HEK293T (cell line): ENCODE results near the gene HPSE2.

ENCODE experiments used
- CTCF ChIA-PET: fragments of 350-600 bp; formaldehyde crosslinking; extraction: SDS; loops from one replicate; lab custom pipeline; 2021; ENCODE audit warnings: antibody characterized with exemption, inconsistent platforms; lab: Yijun Ruan, JAX
- POLR2A ChIA-PET: fragments of 350-600 bp; formaldehyde crosslinking; extraction: SDS; loops from one replicate; lab custom pipeline; 2020; ENCODE audit warnings: antibody characterized with exemption, inconsistent platforms; lab: Yijun Ruan, JAX
- DNase-seq: peaks from one replicate; pipeline ENCODE4 v3.0.0; 2012; ENCODE audit warnings: mixed read lengths; ENCODE audit errors: extremely low spot score
- ARNT ChIP-seq: fragments of 450-650 bp; IDR thresholded peaks from 2 replicates; pipeline ENCODE4 v1.6.1; 2017; ENCODE audit warnings: mild to moderate bottlenecking
- BHLHE40 ChIP-seq: fragments of 450-650 bp; IDR thresholded peaks from 2 replicates; pipeline ENCODE4 v1.6.1; 2016; ENCODE audit warnings: mild to moderate bottlenecking, moderate library complexity, borderline replicate concordance
- CTBP1 ChIP-seq: fragments of 450-650 bp; IDR thresholded peaks from 2 replicates; pipeline ENCODE4 v1.6.1; 2016; ENCODE audit warnings: borderline replicate concordance
- ELF4 ChIP-seq: fragments of 450-650 bp; IDR thresholded peaks from 2 replicates; pipeline ENCODE4 v1.6.1; 2017; ENCODE audit warnings: antibody characterized with exemption
- FOXA1 ChIP-seq: fragments of 450-650 bp; IDR thresholded peaks from 2 replicates; pipeline ENCODE4 v1.6.1; 2016; ENCODE audit warnings: mild to moderate bottlenecking
- FOXK2 ChIP-seq: fragments of 450-650 bp; IDR thresholded peaks from 2 replicates; pipeline ENCODE4 v1.6.1; 2016; ENCODE audit warnings: mild to moderate bottlenecking
- FOXM1 ChIP-seq: fragments of 450-650 bp; IDR thresholded peaks from 2 replicates; pipeline ENCODE4 v1.6.1; 2017; ENCODE audit warnings: mild to moderate bottlenecking, borderline replicate concordance
- HDGF ChIP-seq: fragments of 450-650 bp; IDR thresholded peaks from 2 replicates; pipeline ENCODE4 v1.6.1; 2017; ENCODE audit warnings: antibody characterized with exemption, borderline replicate concordance
- L3MBTL2 ChIP-seq: fragments of 450-650 bp; conservative IDR thresholded peaks from 2 replicates; pipeline ENCODE4 v1.6.1; 2016; ENCODE audit warnings: mild to moderate bottlenecking
- LEF1 ChIP-seq: fragments of 450-650 bp; IDR thresholded peaks from 2 replicates; pipeline ENCODE4 v1.6.1; 2017; ENCODE audit warnings: mild to moderate bottlenecking, borderline replicate concordance
- NFRKB ChIP-seq: fragments of 450-650 bp; IDR thresholded peaks from 2 replicates; pipeline ENCODE4 v1.6.1; 2016; ENCODE audit warnings: mild to moderate bottlenecking, moderate library complexity
- SP1 ChIP-seq: fragments of 450-650 bp; IDR thresholded peaks from 2 replicates; pipeline ENCODE4 v1.6.1; 2017
- SUZ12 ChIP-seq: fragments of 450-650 bp; IDR thresholded peaks from 2 replicates; pipeline ENCODE4 v1.6.1; 2016; ENCODE audit warnings: mild to moderate bottlenecking
- TARDBP ChIP-seq: fragments of 450-650 bp; IDR thresholded peaks from 2 replicates; pipeline ENCODE4 v1.6.1; 2016
- ZNF384 ChIP-seq: fragments of 450-650 bp; IDR thresholded peaks from 2 replicates; pipeline ENCODE4 v1.6.1; 2016
- TF ChIP-seq, protein P1 (sequence below): fragments of 450-650 bp; IDR thresholded peaks from 2 replicates; pipeline ENCODE4 v1.6.1; 2016

The HPSE2 gene

DNA sequence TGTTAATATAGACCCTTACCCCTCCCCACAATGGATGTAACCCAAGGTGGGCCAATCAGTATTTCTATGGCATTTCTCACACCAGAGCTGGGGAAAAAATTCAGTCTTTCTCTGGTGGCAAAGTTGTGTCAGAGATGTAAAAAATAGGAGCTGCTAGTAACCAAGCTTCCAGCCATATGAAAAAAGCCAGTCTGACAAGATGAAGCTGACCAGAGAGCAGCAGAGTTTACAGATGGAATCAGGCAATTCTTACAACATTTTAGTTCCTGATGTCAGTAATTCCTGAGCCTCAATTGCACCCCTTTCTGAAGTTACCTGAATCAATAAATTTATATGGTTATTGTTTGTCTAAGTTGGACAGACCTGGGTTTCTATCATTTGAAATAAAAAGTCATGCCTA, 286.3 kb downstream of the HPSE2 start:
- no peak for TF ChIP-seq TARDBP
- TF ChIP-seq FOXM1: no peak
- no peak for TF ChIP-seq SUZ12
- no peak for TF ChIP-seq ELF4
- TF ChIP-seq NFRKB: no peak
- TF ChIP-seq LEF1: no peak
- TF ChIP-seq SP1: no peak
- POLR2A ChIA-PET: no interaction called here
- CTCF ChIA-PET: no interaction called here
- no peak for DNase-seq

DNA sequence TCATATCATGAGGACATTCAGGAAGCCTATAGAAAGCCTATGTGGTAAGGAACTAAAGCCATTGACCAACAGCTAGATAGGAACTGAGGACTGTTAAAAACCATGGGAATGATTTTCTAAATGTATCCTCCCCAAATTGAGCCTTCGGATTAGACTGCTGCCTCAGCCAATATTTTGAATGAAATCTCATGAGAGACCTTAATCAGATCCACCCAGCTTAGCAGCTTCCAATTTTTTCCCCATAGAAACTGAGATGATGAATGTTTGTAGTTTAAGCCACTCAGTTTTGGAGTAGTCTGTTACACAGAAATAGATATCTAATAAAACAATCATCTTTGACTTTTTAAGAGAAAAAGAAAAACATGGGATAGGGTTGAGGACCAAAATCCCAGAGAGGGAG, 292.0 kb downstream of the HPSE2 start:
- DNase-seq: no peak
- TF ChIP-seq FOXM1: no peak
- CTCF ChIA-PET: no interaction called here
- POLR2A ChIA-PET: interaction anchor here (0.9 kb wide), 1 partner anchor 14 kb away, joined by 3 read pairs; no protein-coding TSS in a partner anchor

DNA sequence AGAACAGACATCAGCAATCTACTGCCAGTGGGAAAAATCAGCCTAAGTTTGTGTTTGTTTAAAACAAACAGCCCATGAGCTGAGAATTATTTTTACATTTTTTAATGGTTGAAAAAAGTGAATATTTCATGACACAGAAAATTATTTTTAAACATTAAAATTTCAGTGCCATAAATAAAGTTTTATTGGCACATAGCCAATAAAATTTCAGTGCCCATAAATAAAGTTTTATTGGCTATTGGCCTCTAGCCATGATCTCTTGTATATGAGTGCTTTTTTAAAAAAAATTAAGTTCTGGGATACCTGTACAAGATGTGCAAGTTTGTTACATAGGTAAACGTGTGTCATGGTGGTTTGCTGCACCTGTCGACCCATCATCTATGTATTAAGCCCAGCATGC, 305.9 kb downstream of the HPSE2 start:
- POLR2A ChIA-PET: no interaction called here
- TF ChIP-seq CTBP1 (no peak), TARDBP (no peak)
- TF ChIP-seq, protein P1, sequence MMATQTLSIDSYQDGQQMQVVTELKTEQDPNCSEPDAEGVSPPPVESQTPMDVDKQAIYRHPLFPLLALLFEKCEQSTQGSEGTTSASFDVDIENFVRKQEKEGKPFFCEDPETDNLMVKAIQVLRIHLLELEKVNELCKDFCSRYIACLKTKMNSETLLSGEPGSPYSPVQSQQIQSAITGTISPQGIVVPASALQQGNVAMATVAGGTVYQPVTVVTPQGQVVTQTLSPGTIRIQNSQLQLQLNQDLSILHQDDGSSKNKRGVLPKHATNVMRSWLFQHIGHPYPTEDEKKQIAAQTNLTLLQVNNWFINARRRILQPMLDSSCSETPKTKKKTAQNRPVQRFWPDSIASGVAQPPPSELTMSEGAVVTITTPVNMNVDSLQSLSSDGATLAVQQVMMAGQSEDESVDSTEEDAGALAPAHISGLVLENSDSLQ: no peak

DNA sequence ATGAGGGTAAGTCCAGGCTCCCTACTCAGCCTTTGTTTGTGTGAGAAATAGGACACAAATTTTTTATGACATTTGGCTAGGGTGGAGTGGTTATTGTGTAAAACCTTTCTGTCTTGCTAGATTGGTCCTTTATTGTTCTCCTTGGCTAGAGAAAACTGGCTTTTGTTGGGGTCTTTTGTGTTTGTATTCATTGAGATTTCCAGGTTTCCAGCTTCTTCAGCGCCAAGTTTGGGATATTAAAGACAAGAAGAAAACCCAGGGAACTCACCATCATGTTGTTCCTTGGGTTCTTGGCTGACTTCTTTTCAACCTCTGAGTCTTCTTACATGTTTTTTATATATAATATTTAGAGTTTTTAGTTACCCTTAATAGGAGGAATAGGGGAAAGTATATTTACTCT, 310.0 kb downstream of the HPSE2 start:
- POLR2A ChIA-PET: no interaction called here
- no peak for TF ChIP-seq ZNF384
- no peak for TF ChIP-seq LEF1
- TF ChIP-seq HDGF: no peak
- TF ChIP-seq ARNT: no peak
- DNase-seq: no peak
- CTCF ChIA-PET: interaction anchor here (0.7 kb wide), 1 partner anchor 249 kb away, joined by 3 read pairs; no protein-coding TSS in a partner anchor

More for the DNA sequence above, 305.9 kb downstream of the HPSE2 start:
- DNase-seq: no peak
- CTCF ChIA-PET: no interaction called here

DNA sequence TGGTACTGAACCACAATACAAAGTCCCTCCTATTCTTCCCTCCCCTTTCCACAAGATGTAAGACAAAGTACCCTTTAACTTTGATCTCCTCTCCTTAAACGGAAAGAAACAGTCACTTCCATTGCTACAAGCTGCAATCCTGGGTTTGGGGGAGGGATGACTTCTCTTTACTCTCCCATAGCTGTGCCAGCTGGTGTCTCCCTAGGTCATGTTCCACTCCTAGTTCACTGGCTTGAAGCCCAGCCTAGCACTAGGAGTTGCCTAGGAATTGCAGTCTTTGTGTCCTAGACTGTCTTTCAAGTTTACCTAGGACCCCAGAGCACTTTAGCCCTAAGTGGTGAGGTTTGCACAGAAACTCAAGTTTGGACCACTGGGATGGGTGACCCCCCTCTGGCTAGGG, 311.1 kb downstream of the HPSE2 start:
- ChIA-PET CTCF (no interaction called here), POLR2A (no interaction called here)
- no peak for TF ChIP-seq CTBP1
- no peak for TF ChIP-seq ARNT
- no peak for TF ChIP-seq ZNF384
- no peak for TF ChIP-seq FOXK2
- TF ChIP-seq L3MBTL2: no peak
- TF ChIP-seq, protein P1: no peak
- TF ChIP-seq TARDBP: no peak
- TF ChIP-seq NFRKB: no peak
- TF ChIP-seq ELF4: no peak
- no peak for TF ChIP-seq SUZ12
- no peak for TF ChIP-seq FOXA1
- DNase-seq: no peak

DNA sequence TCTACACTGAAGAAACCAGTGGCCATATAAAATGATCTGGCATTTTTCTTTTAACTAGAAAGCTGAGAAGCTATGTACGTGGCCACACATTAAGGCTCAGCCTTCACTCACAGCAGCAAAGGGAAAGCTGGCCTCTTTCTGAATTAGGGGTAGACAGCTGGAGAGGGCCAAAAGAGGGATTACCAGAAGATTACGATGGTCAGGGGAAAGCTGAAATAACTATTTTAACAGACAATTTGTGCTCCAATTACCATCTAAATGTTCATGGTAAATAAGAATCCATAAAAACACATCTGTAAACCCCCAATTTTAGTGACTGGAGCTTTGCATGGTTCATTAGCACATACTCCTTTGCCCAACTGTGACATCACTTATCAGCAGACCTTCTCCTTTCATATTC, 314.3 kb downstream of the HPSE2 start:
- POLR2A ChIA-PET: no interaction called here
- TF ChIP-seq L3MBTL2: no peak
- TF ChIP-seq TARDBP: no peak
- TF ChIP-seq NFRKB: no peak
- no peak for TF ChIP-seq FOXK2
- TF ChIP-seq SUZ12: no peak
- TF ChIP-seq ARNT: no peak
- TF ChIP-seq FOXM1: no peak
- TF ChIP-seq LEF1: no peak
- TF ChIP-seq BHLHE40: no peak
- TF ChIP-seq, protein P1: no peak
- no peak for TF ChIP-seq ZNF384
- no peak for TF ChIP-seq SP1
- no peak for TF ChIP-seq HDGF
- no peak for TF ChIP-seq ELF4
- DNase-seq: no peak
- CTCF ChIA-PET: no interaction called here

DNA sequence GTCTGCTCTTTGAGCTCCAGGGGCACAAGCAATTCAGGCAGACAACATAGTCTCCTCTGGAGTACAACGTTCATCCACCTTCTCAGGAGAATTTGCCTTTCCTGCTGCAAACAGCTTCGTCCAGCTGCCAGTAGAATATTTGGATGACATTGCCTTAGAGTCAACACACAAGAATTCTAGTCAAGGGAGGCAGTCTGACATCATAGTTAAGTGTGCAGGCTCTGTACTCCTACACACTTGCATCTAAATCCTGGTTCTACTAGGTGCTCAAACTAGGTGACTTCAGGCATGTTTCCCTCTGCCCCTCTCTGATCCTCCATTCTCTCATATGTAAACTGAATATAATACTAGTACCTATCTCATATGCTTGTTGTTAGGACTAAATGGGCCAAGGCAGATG, 314.8 kb downstream of the HPSE2 start:
- no peak for TF ChIP-seq NFRKB
- TF ChIP-seq SUZ12: no peak
- no peak for TF ChIP-seq BHLHE40
- TF ChIP-seq L3MBTL2: no peak
- TF ChIP-seq TARDBP: no peak
- no peak for TF ChIP-seq FOXK2
- TF ChIP-seq ZNF384: no peak
- no peak for TF ChIP-seq SP1
- TF ChIP-seq FOXA1: no peak
- no peak for TF ChIP-seq HDGF
- no peak for TF ChIP-seq CTBP1
- TF ChIP-seq ARNT: no peak
- no peak for TF ChIP-seq LEF1
- TF ChIP-seq ELF4: no peak
- TF ChIP-seq, protein P1: no peak
- TF ChIP-seq FOXM1: no peak
- ChIA-PET CTCF (no interaction called here), POLR2A (no interaction called here)
- DNase-seq: no peak
